Neuron (in vitro differentiated cells): ENCODE data around the gene CDC23.
A peak's percentile ranks its signal among the peaks of the same experiment; 100 is the strongest.
"Not testable (repeated sequence)": the region's sequence is repeated elsewhere in the genome, so short reads cannot be mapped to it uniquely, and the experiment has no call there.

Experiments
- H2AFZ ChIP-seq: one replicate; pipeline ENCODE4 v1.6.1; 2013; ENCODE audit warnings: low read depth, mild to moderate bottlenecking, inconsistent platforms, low read length, moderate library complexity
- H3K27me3 ChIP-seq: one replicate; pipeline ENCODE4 v1.6.1; 2013; ENCODE audit warnings: low read length; ENCODE audit not compliant: insufficient read depth
- H3K36me3 ChIP-seq: one replicate; pipeline ENCODE4 v1.6.1; 2013; ENCODE audit warnings: low read length; ENCODE audit not compliant: insufficient read depth
- H3K4me1 ChIP-seq: one replicate; pipeline ENCODE4 v1.6.1; 2013; ENCODE audit warnings: low read length; ENCODE audit not compliant: insufficient read depth
- H3K4me3 ChIP-seq: 2 replicates; pipeline ENCODE4 v1.5.1; 2013; ENCODE audit warnings: mild to moderate bottlenecking, low read length, moderate library complexity
- H3K9me3 ChIP-seq: one replicate; pipeline ENCODE4 v1.6.1; 2013; ENCODE audit warnings: low read length

Gene CDC23

DNA sequence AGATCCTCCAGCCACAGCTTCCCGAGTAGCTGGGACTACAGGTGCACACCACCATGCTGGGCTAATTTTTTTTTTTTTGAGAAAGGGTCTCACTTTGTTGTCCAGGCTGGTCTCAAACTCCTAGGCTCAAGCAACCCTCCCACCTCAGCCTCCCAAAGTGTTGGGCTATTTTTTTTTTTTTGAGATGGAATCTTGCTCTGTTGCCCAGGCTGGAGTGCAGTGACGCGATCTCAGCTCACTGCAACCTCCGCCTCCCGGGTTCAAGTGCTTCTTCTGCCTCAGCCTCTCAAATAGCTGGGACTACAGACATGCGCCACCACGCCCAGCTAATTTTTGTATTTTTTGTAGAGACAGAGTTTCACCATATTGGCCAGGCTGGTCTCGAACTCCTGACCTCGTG lies 57.1 kb downstream of the CDC23 start:
- H3K4me3 ChIP-seq, H3K4me1 ChIP-seq, H2AFZ ChIP-seq, H3K9me3 ChIP-seq, H3K27me3 ChIP-seq: not testable (repeated sequence)
- peaks cover 46% of the 10 kb centered on the region for H3K36me3 ChIP-seq

DNA sequence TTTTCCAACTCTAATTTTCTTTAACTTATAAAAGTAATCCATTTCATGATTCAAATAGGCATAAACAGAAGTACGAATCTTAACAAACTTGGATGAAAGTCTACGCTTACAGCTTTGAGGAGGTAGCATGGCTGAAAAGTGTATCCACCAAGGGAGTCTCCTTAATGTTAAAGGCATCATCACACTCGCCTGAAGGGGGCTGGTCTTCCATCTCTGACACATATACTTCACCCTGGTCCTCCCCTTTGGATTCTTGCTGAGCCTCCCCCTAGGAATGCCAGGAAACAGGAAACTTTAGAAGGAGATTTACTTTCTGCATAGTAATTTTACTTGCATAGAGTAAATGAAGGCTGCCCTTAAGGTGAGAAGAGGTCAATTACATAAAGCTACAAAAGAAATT lies 63.6 kb downstream of the CDC23 start:
- Histone ChIP-seq H3K9me3 (no peaks in the 10 kb centered on the region), H3K36me3 (no peaks in the 10 kb centered on the region), H3K4me1 (no peaks in the 10 kb centered on the region), H3K4me3 (no peak overlapping the region), H2AFZ (no peak overlapping the region), H3K27me3 (no peaks in the 10 kb centered on the region)

DNA sequence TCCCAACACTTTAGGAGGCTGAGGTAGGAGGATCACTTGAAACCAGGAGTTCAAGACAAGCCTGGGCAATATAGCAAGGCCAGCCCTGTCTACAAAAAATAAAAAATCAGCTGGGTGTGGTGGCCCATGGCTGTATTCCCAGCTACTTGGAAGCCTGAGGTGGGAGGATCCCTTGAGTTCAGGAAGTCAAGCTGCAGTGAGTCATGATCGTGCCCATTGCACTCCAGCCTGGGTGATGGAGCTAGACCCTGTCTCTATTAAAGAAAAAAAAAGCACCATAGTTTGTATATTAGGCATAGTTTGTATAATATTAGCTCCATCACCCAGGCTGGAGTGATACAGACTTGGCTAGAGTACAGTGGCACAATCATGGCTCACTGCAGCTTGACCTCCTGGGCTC lies 64.3 kb downstream of the CDC23 start:
- Histone ChIP-seq H3K36me3 (no peaks in the 10 kb centered on the region), H3K9me3 (no peaks in the 10 kb centered on the region), H3K4me3 (no peak overlapping the region), H3K4me1 (no peaks in the 10 kb centered on the region), H3K27me3 (no peaks in the 10 kb centered on the region), H2AFZ (no peak overlapping the region)

DNA sequence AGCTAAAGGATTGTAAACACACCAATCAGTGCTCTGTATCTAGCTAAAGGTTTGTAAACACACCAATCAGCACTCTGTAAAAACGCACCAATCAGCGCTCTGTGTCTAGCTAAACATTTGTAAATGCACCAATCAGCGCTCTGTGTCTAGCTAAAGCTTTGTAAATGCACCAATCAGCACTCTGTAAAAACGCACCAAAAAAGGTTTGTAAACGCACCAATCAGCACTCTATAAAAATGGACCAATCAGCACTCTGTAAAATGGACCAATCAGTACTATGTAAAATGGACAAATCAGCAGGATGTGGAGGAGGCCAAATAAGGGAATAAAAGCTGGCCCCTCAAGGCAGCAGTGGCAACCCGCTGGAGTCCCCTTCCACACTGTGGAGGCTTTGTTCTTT lies 69.5 kb downstream of the CDC23 start:
- not testable (repeated sequence) for H3K4me1 ChIP-seq, H2AFZ ChIP-seq, H3K4me3 ChIP-seq, H3K27me3 ChIP-seq, H3K36me3 ChIP-seq, H3K9me3 ChIP-seq

DNA sequence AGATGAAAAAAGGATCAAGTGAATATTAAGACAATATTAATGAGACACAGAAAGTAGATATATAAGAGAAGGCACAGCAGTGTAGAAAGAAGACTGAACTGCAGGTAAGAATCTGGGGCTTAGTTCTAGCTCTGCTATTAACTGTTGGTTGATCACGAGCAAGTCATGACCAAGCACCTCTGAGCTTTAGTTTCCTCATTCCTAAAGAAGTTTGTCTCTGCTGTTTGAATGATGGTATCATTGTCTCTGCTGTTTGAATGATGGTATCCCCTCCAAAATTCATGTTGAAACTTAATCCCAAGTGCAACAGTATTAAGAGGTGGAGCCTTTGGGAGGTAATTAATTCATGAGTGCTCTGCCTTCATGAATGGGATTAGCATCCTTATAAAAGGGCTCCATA lies 71.4 kb downstream of the CDC23 start:
- H2AFZ ChIP-seq, result no peak overlapping the region
- no peaks in the 10 kb centered on the region for H3K9me3 ChIP-seq
- H3K4me3 ChIP-seq, result no peak overlapping the region
- no peaks in the 10 kb centered on the region for H3K27me3 ChIP-seq
- H3K36me3 ChIP-seq, result no peaks in the 10 kb centered on the region
- H3K4me1 ChIP-seq, result peaks cover 12% of the 10 kb centered on the region

DNA sequence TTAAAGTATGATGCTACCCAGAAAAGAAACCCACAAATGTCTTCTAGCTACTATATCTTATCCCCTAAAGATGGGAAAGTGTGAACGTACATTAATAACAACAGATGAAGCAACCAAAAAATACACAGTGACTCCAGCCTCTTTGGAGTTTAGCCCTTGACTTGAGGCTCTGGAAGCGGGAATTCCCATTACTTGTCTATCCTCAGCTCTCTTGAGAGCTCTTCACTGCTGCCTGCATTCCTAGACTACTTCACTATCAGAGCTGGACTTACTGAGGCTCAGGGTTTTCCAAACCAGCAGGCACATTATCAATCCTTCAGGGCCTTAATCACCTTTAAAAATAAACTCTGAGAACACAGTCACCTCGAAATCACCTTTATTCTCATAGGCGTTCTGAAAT lies 72.9 kb downstream of the CDC23 start:
- H3K4me1 ChIP-seq, result peaks cover 12% of the 10 kb centered on the region
- no peaks in the 10 kb centered on the region for H3K36me3 ChIP-seq
- no peak overlapping the region for H3K4me3 ChIP-seq
- no peaks in the 10 kb centered on the region for H3K27me3 ChIP-seq
- H3K9me3 ChIP-seq, result no peaks in the 10 kb centered on the region
- H2AFZ ChIP-seq, result no peak overlapping the region

DNA sequence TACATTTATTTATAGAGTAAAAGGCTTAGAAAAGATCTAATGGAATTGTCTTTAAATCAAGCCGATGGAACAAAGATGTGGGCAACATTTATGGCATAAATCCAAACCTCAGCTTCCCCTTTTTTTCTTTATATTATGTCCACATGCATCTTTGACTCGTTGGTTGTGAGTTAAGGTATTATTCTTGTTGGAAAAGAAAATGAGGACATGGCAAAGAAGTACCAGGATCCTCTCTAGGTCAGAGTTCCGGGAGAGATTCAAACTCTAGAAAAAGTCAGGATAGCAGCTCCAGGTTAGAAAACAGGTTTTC lies 73.4 kb downstream of the CDC23 start:
- Histone ChIP-seq H3K4me3 (peak overlapping the region; percentile 99), H3K36me3 (no peaks in the 10 kb centered on the region), H3K27me3 (no peaks in the 10 kb centered on the region), H2AFZ (peak overlapping the region; percentile 98), H3K9me3 (no peaks in the 10 kb centered on the region), H3K4me1 (peaks cover 12% of the 10 kb centered on the region)

DNA sequence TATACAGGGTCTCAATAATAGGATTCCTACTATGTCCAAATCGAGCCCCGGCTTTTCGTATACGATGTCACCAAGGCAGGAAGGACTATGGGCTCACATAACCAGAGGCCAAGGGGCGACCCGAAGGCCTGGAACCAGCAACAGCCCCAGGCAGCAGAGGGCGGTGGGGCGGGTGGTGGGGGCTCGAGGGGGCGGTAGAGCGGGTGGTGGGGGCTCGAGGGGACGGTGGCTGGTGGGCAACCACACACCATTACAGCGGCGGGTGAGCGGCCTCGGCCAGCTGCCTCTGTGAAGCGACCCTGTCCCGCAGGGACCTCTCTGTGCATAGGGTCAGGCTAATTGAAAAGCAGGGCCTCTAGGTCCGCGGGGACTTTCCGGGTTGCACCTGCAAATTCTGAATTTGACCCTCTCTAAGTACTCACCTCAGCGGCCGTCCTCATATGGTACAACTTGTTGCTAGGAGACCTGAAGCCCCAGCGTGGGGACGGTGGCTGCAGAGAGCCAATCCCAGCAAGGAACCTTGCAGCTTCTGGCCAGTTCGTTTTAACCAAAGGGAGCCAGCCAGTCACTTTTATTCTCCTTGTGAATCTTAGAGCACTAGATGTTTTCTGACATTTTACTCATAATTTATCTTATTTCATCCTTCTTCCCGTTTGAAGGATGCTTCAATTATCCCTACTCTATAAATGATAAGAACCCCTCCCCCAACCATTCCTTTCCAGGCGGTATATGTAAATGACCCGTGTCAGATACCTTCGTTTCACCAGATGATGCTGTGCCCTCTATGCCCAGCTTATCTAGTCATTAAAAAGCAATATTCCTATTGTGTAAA lies 74.0 kb downstream of the CDC23 start, which contains the start of gene NME5:
Gene NME5, minus strand, starts transcription at position 480 of the 832 bp plus-strand sequence. CDS start 648 bp downstream, outside the sequence.
- H3K4me3 ChIP-seq, result peak within 1 kb of the TSS; percentile 99
- H2AFZ ChIP-seq, result peak within 1 kb of the TSS; percentile 98
- H3K36me3 ChIP-seq, result no peaks in the 10 kb centered on the region
- H3K4me1 ChIP-seq, result peaks cover 12% of the 10 kb centered on the region
- no peaks in the 10 kb centered on the region for H3K9me3 ChIP-seq
- H3K27me3 ChIP-seq, result no peaks in the 10 kb centered on the region
